Measurements from ENCODE around the gene ADD1. TPM values are rescaled to one million over a fixed set of nuclear protein-coding genes. Genes with fewer than 3 reads are reported as not detected.

The ADD1 gene
- total and polyA plus RNA-seq, 12 donors, result 163 to 448 (median 214) TPM

GRCh38 chr4:2873329-2873728 is 29.7 kb downstream of the ADD1 start:
- peaks cover 18 to 99% (median 78%) of the 10 kb centered on the region in 9 donors for H3K4me1 ChIP-seq
- TF ChIP-seq CTCF (IDR thresholded peaks at IDR 0.05), result no peak
- DNase-seq, result no peak
- ATAC-seq, result no peak
- WGBS, 2 donors, result 70 to 74% methylated on average over 1 of the region's 1 CpG
- no peak overlapping the region for H3K4me3 ChIP-seq
- H3K27ac ChIP-seq, result peak overlapping the region in 3 of 10 donors; percentile 3 to 35 (median 21)
- H3K27me3 ChIP-seq, result no peaks in the 10 kb centered on the region
- H3K36me3 ChIP-seq, result peaks cover 0 to 31% (median 11%) of the 10 kb centered on the region in 9 donors
- intact Hi-C loops (cut with DNase I), result loop anchor here in 1 of 10 donors (5.0 kb wide), 1 partner anchor 71 kb away; no protein-coding TSS in a partner anchor
- no peaks in the 10 kb centered on the region for H3K9me3 ChIP-seq

GRCh38 chr4:2874861-2875260 is 31.2 kb downstream of the ADD1 start:
- intact Hi-C loops (cut with DNase I), result loop anchor here in 2 of 10 donors (5.0 kb wide), 2 partner anchors 47 to 73 kb away; no protein-coding TSS in a partner anchor
- no peak overlapping the region for H3K4me3 ChIP-seq
- H3K9me3 ChIP-seq, result no peaks in the 10 kb centered on the region
- no peak for ATAC-seq
- peak overlapping the region in 1 of 10 donors; percentile 4 for H3K27ac ChIP-seq
- no peak for TF ChIP-seq CTCF (IDR thresholded peaks at IDR 0.05)
- no peak for DNase-seq
- peaks cover 6 to 91% (median 64%) of the 10 kb centered on the region in 9 donors for H3K4me1 ChIP-seq
- no peaks in the 10 kb centered on the region for H3K27me3 ChIP-seq
- WGBS, 2 donors, result 91 to 93% methylated on average over 7 of the region's 7 CpGs
- peaks cover 0 to 46% (median 14%) of the 10 kb centered on the region in 9 donors for H3K36me3 ChIP-seq

GRCh38 chr4:2875556-2875955 is 31.9 kb downstream of the ADD1 start:
- H3K27me3 ChIP-seq, result no peaks in the 10 kb centered on the region
- intact Hi-C loops (cut with DNase I), result loop anchor here in 1 of 10 donors (5.0 kb wide), 1 partner anchor 47 kb away; no protein-coding TSS in a partner anchor
- WGBS, 2 donors, result 87 to 91% methylated on average over 3 of the region's 3 CpGs
- no peak for TF ChIP-seq CTCF (IDR thresholded peaks at IDR 0.05)
- peaks cover 0 to 51% (median 15%) of the 10 kb centered on the region in 9 donors for H3K36me3 ChIP-seq
- H3K4me1 ChIP-seq, result peaks cover 4 to 84% (median 57%) of the 10 kb centered on the region in 9 donors
- H3K4me3 ChIP-seq, result no peak overlapping the region
- DNase-seq (no peak), ATAC-seq (no peak)
- H3K27ac ChIP-seq, result peak overlapping the region in 1 of 10 donors; percentile 4
- H3K9me3 ChIP-seq, result no peaks in the 10 kb centered on the region

- intact Hi-C loops (cut with DNase I), result loop anchor here in 1 of 10 donors (5.0 kb wide), 1 partner anchor 44 kb away; no protein-coding TSS in a partner anchor
- TF ChIP-seq CTCF (IDR thresholded peaks at IDR 0.05), result no peak
- H3K9me3 ChIP-seq, result no peaks in the 10 kb centered on the region
- H3K27me3 ChIP-seq, result no peaks in the 10 kb centered on the region
- peaks cover 4 to 63% (median 29%) of the 10 kb centered on the region in 9 donors for H3K4me1 ChIP-seq
- DNase-seq, result no peak
- H3K36me3 ChIP-seq, result peaks cover 0 to 75% (median 28%) of the 10 kb centered on the region in 9 donors
- peak in 1 of 8 donors; percentile 31 for ATAC-seq
- no peak overlapping the region for H3K4me3 ChIP-seq
- 75 to 84% methylated on average over 5 of the region's 5 CpGs for WGBS, 2 donors
- H3K27ac ChIP-seq, result peak overlapping the region in 3 of 10 donors; percentile 1 to 24 (median 10)
Measured at GRCh38 chr4:2878346-2878745, 34.7 kb downstream of the ADD1 start.

All from heart right ventricle (tissue), 16 donors.